OCI-LY7 (cell line): Measurements from ENCODE around the gene NKAIN2.

Experiments
- CTCF ChIP-seq: fragments of 200-600 bp; sonication (generic); conservative IDR thresholded peaks from 2 replicates; pipeline ENCODE4 v1.5.1; 2014; ENCODE audit warnings: mild to moderate bottlenecking, antibody characterized with exemption, low read length, moderate library complexity, mixed read lengths
- EZH2phosphoT487 ChIP-seq: fragments of 200-600 bp; sonication (generic); IDR thresholded peaks from 2 replicates; pipeline ENCODE4 v1.6.1; 2018; ENCODE audit warnings: low read depth, borderline replicate concordance, mild to moderate bottlenecking, mixed run types, antibody characterized with exemption, low read length, moderate library complexity, mixed read lengths

- no peak for TF ChIP-seq CTCF
- TF ChIP-seq EZH2phosphoT487 = no peak
Measured at GRCh38 chr6:124748778-124749177, 945.1 kb downstream of the NKAIN2 start.
